ENCODE results near the gene SNRPF.
A peak's percentile ranks its signal among the peaks of the same experiment; 100 is the strongest.

Gene SNRPF

GRCh38 chr12:95852133-95852532, 6.6 kb upstream of the SNRPF start:
- Histone ChIP-seq H2AK5ac (ENCODE audit: low read length) (no peak overlapping the region), H2BK120ac (ENCODE audit: insufficient read depth, low read length, poor library complexity) (no peak overlapping the region), H3K79me1 (ENCODE audit: low read length) (no peaks in the 10 kb centered on the region), H3K4me2 (ENCODE audit: low read length) (no peak overlapping the region), H4K8ac (ENCODE audit: low read depth, low read length) (no peak overlapping the region), H3K14ac (ENCODE audit: low read length) (no peak overlapping the region), H3K36me3 (ENCODE audit: control insufficient read depth in 1 of 2, insufficient read depth in 2 of 2, low read length in 2 of 2) (no peaks in the 10 kb centered on the region), H3K9ac (ENCODE audit: low read length) (no peak overlapping the region), H3K27ac (ENCODE audit: low read depth, low read length) (no peak overlapping the region), H4K91ac (ENCODE audit: low read depth, low read length) (no peak overlapping the region), H2BK5ac (ENCODE audit: low read depth, low read length, poor library complexity) (no peak overlapping the region), H4K12ac (ENCODE audit: low read depth, low read length) (no peak overlapping the region), H3K4me1 (ENCODE audit: control insufficient read depth in 1 of 2, insufficient read depth in 2 of 2, low read length in 2 of 2) (no peaks in the 10 kb centered on the region), H2AFZ (ENCODE audit: insufficient read depth, low read length, poor library complexity) (no peak overlapping the region), H3K27me3 (ENCODE audit: insufficient read depth, low read length) (no peaks in the 10 kb centered on the region), H3K4me3 (ENCODE audit: low read depth, low read length) (no peak overlapping the region), H2BK12ac (ENCODE audit: low read length) (no peak overlapping the region), H3K23ac (ENCODE audit: low read length) (no peak overlapping the region), H3K18ac (ENCODE audit: low read length) (no peak overlapping the region), H3K4ac (ENCODE audit: low read depth, low read length) (no peak overlapping the region), H3K9me3 (ENCODE audit: insufficient read depth, low read depth, low read length) (no peaks in the 10 kb centered on the region), H3K79me2 (ENCODE audit: control insufficient read depth, insufficient read depth, low read length, poor library complexity) (no peaks in the 10 kb centered on the region)
- WGBS (ENCODE audit: extremely low coverage, insufficient coverage, insufficient read length), result no CpG with 5 or more reads among the region's 4 CpGs
- DNase-seq, result no peak

DNA sequence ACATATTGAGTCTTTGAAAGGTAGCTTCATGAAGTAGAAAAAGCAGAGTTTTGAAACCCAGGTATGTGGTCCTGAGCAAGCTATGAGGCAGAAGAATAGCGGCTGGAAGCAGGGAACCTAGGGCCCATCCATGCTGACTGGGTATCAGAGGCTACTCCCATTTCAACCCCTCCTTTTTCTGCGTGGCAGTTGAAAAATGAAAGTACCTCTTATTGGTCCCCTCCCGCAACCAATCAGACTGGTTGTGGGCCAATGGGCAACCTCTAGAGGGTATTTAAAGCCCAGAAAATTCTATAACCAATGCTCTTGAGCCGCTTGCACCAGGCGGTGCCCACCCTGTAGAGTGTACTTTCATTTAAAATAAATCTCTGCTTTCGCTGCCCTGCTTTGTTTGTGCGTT, 1.6 kb upstream of the SNRPF start:
- Histone ChIP-seq H4K8ac (ENCODE audit: low read depth, low read length) (no peak overlapping the region), H4K12ac (ENCODE audit: low read depth, low read length) (no peak overlapping the region), H3K14ac (ENCODE audit: low read length) (no peak overlapping the region)

DNA sequence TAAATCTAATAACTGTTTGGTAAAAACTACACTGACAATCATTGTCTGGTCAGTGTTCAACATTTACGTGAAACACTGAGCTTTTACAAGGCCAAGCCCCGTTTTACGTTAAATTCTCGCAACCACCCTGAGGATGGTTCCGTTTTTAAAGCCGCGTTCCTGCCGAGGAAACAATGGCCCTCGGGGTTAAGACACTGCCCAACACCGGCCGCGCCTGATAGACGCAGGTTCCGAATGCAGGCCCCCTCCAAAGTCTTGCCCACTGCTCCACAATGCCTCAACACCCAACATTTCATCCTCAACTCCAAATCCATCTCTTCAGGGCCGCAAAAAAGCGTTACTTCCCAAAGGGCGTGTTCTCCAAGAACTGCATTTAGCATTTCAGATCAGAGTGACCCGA, 953 bp upstream of the SNRPF start:
- no peak overlapping the region for H4K12ac ChIP-seq (ENCODE audit: low read depth, low read length)
- peak overlapping the region; percentile 79 for H3K4me2 ChIP-seq (ENCODE audit: low read length)
- no peak overlapping the region for H4K8ac ChIP-seq (ENCODE audit: low read depth, low read length)
- peaks cover 1% of the 10 kb centered on the region for H3K79me1 ChIP-seq (ENCODE audit: low read length)
- H2BK120ac ChIP-seq (ENCODE audit: insufficient read depth, low read length, poor library complexity), result no peak overlapping the region
- no peak overlapping the region for H3K4me3 ChIP-seq (ENCODE audit: low read depth, low read length)
- no peak overlapping the region for H3K14ac ChIP-seq (ENCODE audit: low read length)
- H2BK5ac ChIP-seq (ENCODE audit: low read depth, low read length, poor library complexity), result no peak overlapping the region
- H2BK12ac ChIP-seq (ENCODE audit: low read length), result no peak overlapping the region
- H4K91ac ChIP-seq (ENCODE audit: low read depth, low read length), result no peak overlapping the region
- H3K9me3 ChIP-seq (ENCODE audit: insufficient read depth, low read depth, low read length), result no peaks in the 10 kb centered on the region
- no peak for DNase-seq
- no peak overlapping the region for H3K9ac ChIP-seq (ENCODE audit: low read length)
- no peak overlapping the region for H3K27ac ChIP-seq (ENCODE audit: low read depth, low read length)
- no CpG with 5 or more reads among the region's 18 CpGs for WGBS (ENCODE audit: extremely low coverage, insufficient coverage, insufficient read length)
- H3K23ac ChIP-seq (ENCODE audit: low read length), result no peak overlapping the region
- H2AFZ ChIP-seq (ENCODE audit: insufficient read depth, low read length, poor library complexity), result peak overlapping the region; percentile 15
- H2AK5ac ChIP-seq (ENCODE audit: low read length), result no peak overlapping the region
- peaks cover 4 to 6% of the 10 kb centered on the region in 2 experiments for H3K36me3 ChIP-seq (ENCODE audit: control insufficient read depth in 1 of 2, insufficient read depth in 2 of 2, low read length in 2 of 2)
- no peak overlapping the region for H3K4ac ChIP-seq (ENCODE audit: low read depth, low read length)
- peaks cover 7% of the 10 kb centered on the region for H3K79me2 ChIP-seq (ENCODE audit: control insufficient read depth, insufficient read depth, low read length, poor library complexity)
- H3K18ac ChIP-seq (ENCODE audit: low read length), result no peak overlapping the region
- no peaks in the 10 kb centered on the region for H3K27me3 ChIP-seq (ENCODE audit: insufficient read depth, low read length)
- H3K4me1 ChIP-seq (ENCODE audit: control insufficient read depth in 1 of 2, insufficient read depth in 2 of 2, low read length in 2 of 2), result peaks cover 0 to 3% of the 10 kb centered on the region in 2 experiments

More for the DNA sequence above, 1.6 kb upstream of the SNRPF start:
- peaks cover 0 to 1% of the 10 kb centered on the region in 2 experiments for H3K36me3 ChIP-seq (ENCODE audit: control insufficient read depth in 1 of 2, insufficient read depth in 2 of 2, low read length in 2 of 2)
- H3K79me2 ChIP-seq (ENCODE audit: control insufficient read depth, insufficient read depth, low read length, poor library complexity), result peaks cover 5% of the 10 kb centered on the region
- no peak overlapping the region for H3K18ac ChIP-seq (ENCODE audit: low read length)
- H3K4me3 ChIP-seq (ENCODE audit: low read depth, low read length), result no peak overlapping the region
- no peak overlapping the region for H3K23ac ChIP-seq (ENCODE audit: low read length)
- H3K27ac ChIP-seq (ENCODE audit: low read depth, low read length), result no peak overlapping the region
- H4K91ac ChIP-seq (ENCODE audit: low read depth, low read length), result no peak overlapping the region
- peaks cover 0 to 3% of the 10 kb centered on the region in 2 experiments for H3K4me1 ChIP-seq (ENCODE audit: control insufficient read depth in 1 of 2, insufficient read depth in 2 of 2, low read length in 2 of 2)
- H2AFZ ChIP-seq (ENCODE audit: insufficient read depth, low read length, poor library complexity), result no peak overlapping the region
- H3K9me3 ChIP-seq (ENCODE audit: insufficient read depth, low read depth, low read length), result no peaks in the 10 kb centered on the region
- H3K27me3 ChIP-seq (ENCODE audit: insufficient read depth, low read length), result no peaks in the 10 kb centered on the region
- no peak for DNase-seq
- H2AK5ac ChIP-seq (ENCODE audit: low read length), result no peak overlapping the region
- no peak overlapping the region for H3K4me2 ChIP-seq (ENCODE audit: low read length)
- no peak overlapping the region for H2BK12ac ChIP-seq (ENCODE audit: low read length)
- H2BK5ac ChIP-seq (ENCODE audit: low read depth, low read length, poor library complexity), result no peak overlapping the region
- no peak overlapping the region for H2BK120ac ChIP-seq (ENCODE audit: insufficient read depth, low read length, poor library complexity)
- WGBS (ENCODE audit: extremely low coverage, insufficient coverage, insufficient read length), result no CpG with 5 or more reads among the region's 7 CpGs
- peaks cover 1% of the 10 kb centered on the region for H3K79me1 ChIP-seq (ENCODE audit: low read length)
- H3K4ac ChIP-seq (ENCODE audit: low read depth, low read length), result no peak overlapping the region
- H3K9ac ChIP-seq (ENCODE audit: low read length), result no peak overlapping the region

- H3K14ac ChIP-seq (ENCODE audit: low read length), result no peak overlapping the region
These were observed 628 bp downstream of the SNRPF start for GRCh38 chr12:95859344-95859816.

More at GRCh38 chr12:95859344-95859816, 628 bp downstream of the SNRPF start:
- no peaks in the 10 kb centered on the region for H3K9me3 ChIP-seq (ENCODE audit: insufficient read depth, low read depth, low read length)
- peaks cover 1% of the 10 kb centered on the region for H3K79me1 ChIP-seq (ENCODE audit: low read length)
- peak overlapping the region; percentile 91 for H3K4me2 ChIP-seq (ENCODE audit: low read length)
- H4K12ac ChIP-seq (ENCODE audit: low read depth, low read length), result no peak overlapping the region
- H2BK5ac ChIP-seq (ENCODE audit: low read depth, low read length, poor library complexity), result no peak overlapping the region
- H3K23ac ChIP-seq (ENCODE audit: low read length), result no peak overlapping the region
- peak overlapping the region; percentile 65 for H3K4ac ChIP-seq (ENCODE audit: low read depth, low read length)
- no CpG with 5 or more reads among the region's 13 CpGs for WGBS (ENCODE audit: extremely low coverage, insufficient coverage, insufficient read length)
- H4K91ac ChIP-seq (ENCODE audit: low read depth, low read length), result peak overlapping the region; percentile 27
- H3K79me2 ChIP-seq (ENCODE audit: control insufficient read depth, insufficient read depth, low read length, poor library complexity), result peaks cover 7% of the 10 kb centered on the region
- no peak overlapping the region for H2AK5ac ChIP-seq (ENCODE audit: low read length)
- H2BK120ac ChIP-seq (ENCODE audit: insufficient read depth, low read length, poor library complexity), result no peak overlapping the region
- no peak overlapping the region for H3K27ac ChIP-seq (ENCODE audit: low read depth, low read length)
- peaks cover 0 to 3% of the 10 kb centered on the region in 2 experiments for H3K4me1 ChIP-seq (ENCODE audit: control insufficient read depth in 1 of 2, insufficient read depth in 2 of 2, low read length in 2 of 2)
- peak overlapping the region; percentile 65 for H4K8ac ChIP-seq (ENCODE audit: low read depth, low read length)
- peak overlapping the region; percentile 62 for H3K9ac ChIP-seq (ENCODE audit: low read length)
- no peak overlapping the region for H3K18ac ChIP-seq (ENCODE audit: low read length)
- no peaks in the 10 kb centered on the region for H3K27me3 ChIP-seq (ENCODE audit: insufficient read depth, low read length)
- H3K4me3 ChIP-seq (ENCODE audit: low read depth, low read length), result peak overlapping the region; percentile 85
- H2AFZ ChIP-seq (ENCODE audit: insufficient read depth, low read length, poor library complexity), result peak overlapping the region; percentile 47
- peak in 1 of 2 donors; percentile 8 for DNase-seq
- no peak overlapping the region for H2BK12ac ChIP-seq (ENCODE audit: low read length)
- H3K36me3 ChIP-seq (ENCODE audit: control insufficient read depth in 1 of 2, insufficient read depth in 2 of 2, low read length in 2 of 2), result peaks cover 4 to 8% of the 10 kb centered on the region in 2 experiments
